C4-2B (cell line): ENCODE measurements around the gene RFT1.

Experiments used
- H3K27ac ChIP-seq: fragments of 450-650 bp; 2 replicates; pipeline ENCODE4 v1.5.1; 2017
- CTCF ChIP-seq: fragments of 450-650 bp; conservative IDR thresholded peaks from 2 replicates; pipeline ENCODE4 v1.5.1; 2017; ENCODE audit warnings: mild to moderate bottlenecking
- ZFX ChIP-seq: fragments of 450-650 bp; IDR thresholded peaks from 2 replicates; pipeline ENCODE4 v1.6.1; 2017

The RFT1 gene

DNA sequence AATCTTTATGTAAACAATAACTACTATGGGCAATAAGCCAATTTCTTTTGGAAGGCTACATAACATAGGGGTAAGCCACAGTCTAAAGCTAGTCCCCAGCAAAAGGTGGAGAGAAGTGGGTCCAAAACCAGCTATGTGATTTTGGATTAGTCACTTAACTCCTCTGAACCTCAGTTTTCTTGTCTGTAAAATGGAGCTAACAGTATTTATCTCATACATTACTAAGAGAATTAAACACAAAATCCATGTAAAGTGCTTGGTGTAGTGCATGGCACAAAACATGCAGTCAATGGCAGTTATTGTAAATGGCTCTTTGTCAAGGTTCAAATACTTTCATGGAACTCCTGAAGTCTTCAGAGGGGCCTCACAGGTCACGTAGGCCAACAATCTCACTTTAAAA is 13.3 kb downstream of the RFT1 start:
- no peak overlapping the region for H3K27ac ChIP-seq
- TF ChIP-seq CTCF (no peak), ZFX (no peak)

DNA sequence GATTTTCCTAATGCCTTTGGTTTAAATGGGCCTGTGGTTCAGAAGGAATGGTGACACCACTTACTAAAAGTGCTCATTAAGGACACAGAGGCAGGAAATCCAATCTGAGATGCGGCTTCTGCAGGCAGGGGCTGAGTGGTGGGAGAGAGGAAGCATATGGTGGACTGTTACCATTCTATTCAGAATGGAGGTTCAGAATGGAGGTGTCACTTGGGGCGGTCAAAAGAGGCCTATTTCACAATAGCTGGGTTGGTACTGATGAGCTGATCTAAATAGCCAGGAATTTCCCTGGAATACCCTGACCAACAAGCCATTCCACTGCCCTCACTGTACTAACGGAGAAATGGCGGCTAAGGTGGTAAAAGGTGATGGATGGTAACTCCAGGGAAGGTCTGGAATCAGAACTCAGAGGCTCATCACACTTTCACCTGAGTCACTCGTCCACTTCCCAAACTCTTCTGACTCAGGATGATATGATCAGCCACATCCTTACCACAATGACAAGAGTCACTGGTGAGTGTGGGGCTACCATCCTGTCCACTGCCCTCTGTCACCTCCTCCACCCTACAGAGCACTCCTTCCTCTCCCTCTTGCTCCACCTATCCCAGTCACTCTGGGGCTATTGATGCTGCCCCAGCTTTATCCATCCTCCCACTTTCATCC is 15.7 kb downstream of the RFT1 start:
- TF ChIP-seq CTCF (no peak), ZFX (no peak)
- no peak overlapping the region for H3K27ac ChIP-seq

- no peak overlapping the region for H3K27ac ChIP-seq
- peak; percentile 92 for TF ChIP-seq CTCF
- TF ChIP-seq ZFX = no peak
These were observed 16.2 kb downstream of the RFT1 start for GRCh38 chr3:53114011-53114400.

DNA sequence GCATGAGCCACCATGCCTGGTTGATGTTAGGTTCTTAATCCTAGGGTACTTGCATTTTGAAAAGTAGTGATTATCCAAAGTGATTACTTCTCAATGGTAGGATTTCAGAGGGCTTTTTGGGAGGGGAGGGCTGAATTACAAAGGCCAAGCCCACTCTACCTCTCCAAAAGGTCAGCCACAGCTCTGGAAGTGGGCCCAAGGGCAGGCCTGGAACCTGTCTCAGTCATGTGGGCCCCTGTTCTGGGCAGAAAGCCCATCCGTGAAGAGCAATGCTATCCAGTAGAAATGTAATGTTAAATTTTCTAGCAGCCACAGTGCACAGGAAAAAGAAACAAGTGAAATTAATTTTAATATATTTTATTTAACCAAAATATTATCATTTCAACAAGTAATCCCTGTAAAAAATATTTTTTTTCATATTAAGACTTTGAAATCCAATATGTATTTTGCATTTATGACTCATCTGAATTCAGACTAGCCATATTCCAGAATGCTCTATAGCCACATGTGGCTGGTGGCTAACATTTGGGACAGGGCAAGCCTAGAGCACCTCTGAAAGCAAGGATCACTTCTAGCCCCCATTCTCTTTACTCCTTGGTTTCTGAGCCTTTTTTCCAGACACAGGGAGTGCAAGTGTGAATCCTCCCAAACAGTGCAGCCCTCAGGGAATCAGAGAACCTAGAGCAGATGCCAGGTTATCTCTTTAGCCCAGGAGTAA is 16.8 kb downstream of the RFT1 start:
- no peak overlapping the region for H3K27ac ChIP-seq
- TF ChIP-seq ZFX (no peak), CTCF (no peak)

DNA sequence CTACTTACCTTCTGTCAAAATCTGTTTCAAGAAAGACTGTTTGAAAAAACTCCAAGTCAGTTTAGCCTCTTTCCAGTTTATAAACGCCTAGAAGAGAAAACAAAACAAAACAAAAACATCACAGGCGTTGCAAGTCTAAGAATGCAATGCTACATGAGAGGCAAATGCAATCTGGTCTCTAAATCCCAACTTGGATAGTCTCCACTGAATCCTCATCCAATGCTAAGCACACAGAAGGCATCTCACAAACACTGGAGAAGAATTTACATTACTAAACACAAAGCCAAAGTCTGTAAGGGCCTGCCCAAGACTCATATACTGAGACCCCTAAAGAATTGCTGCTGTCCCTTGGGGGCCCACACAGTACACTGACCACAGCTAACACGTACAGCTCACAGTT is 18.4 kb downstream of the RFT1 start:
- TF ChIP-seq CTCF (no peak), ZFX (no peak)
- H3K27ac ChIP-seq = no peak overlapping the region

DNA sequence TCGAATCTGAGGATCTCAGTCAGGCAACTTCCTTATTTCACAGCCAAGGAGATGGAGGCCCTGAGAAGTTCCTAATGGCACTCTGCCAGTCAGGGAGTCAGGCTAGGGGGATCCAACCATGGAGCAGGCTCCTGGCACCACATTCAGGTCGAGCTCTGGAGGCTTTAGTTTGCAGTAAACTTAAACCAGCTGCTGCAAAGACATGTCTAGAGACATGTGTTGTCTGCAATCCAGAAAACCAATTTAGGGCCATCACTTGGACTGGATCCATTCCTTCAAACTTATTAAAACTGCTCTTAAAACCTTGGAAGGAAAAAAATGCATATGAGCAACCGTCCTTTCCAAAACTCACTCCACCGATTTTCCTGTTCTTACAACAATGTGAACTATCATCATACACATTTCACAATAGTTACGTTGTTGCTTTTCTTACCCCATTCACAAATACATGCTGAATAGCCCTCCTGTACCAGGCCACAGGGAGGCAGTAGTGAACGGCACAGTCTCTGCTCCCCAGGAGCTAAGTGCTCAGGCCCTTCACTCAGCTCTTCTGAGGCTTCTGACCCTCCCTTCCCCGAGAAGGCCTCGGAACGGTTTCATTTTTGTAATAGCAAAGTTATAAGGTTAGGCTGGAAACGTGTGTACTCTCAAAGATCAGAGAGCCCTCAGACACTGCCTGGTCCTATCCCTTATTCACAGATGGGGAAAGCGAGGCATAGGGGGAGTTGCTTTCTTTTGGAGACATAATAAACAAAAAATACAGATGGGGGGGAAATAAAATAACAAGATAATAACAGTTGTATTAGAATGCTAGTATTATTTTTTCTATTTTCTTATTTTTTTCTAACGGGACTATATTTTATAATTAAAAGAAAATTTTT is 20.1 kb downstream of the RFT1 start:
- TF ChIP-seq CTCF (peak; percentile 89), ZFX (no peak)
- peak overlapping the region; percentile 10; the same call in 1 of the 2 replicates for H3K27ac ChIP-seq

DNA sequence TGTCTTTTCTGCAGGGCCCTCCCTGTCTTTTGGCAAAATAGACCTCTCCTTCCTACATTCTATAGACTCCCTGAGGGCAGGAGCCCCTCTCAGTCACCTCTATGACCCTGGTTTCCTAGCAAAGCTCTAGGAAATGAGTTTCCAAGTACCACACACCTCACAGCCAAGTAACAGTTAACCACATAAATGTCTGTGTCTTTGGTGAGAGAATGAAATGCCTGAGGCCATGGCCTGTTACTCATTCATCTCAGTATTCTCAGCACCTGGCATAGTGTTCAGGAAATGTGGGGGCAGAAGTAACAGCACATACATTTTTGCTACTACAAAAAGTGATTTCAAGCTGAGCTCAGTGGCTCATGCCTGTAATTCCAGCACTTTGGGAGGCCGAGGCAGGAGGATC is 21.0 kb downstream of the RFT1 start:
- no peak for TF ChIP-seq ZFX
- H3K27ac ChIP-seq = peak overlapping the region; percentile 10; the same call in 1 of the 2 replicates
